Prostate gland (tissue), 1 donor: ENCODE data around the gene N4BP2L1.

ENCODE experiments used
- POLR2A ChIP-seq: fragments of 450-650 bp; IDR thresholded peaks from one replicate; pipeline ENCODE4 v1.6.1; 2016; ENCODE audit warnings: antibody characterized with exemption, mild to moderate bottlenecking
- POLR2AphosphoS5 ChIP-seq: sonication (generic); formaldehyde crosslinking; IDR thresholded peaks from one replicate; pipeline ENCODE4 v1.6.1; 2017; ENCODE audit warnings: antibody characterized with exemption

DNA sequence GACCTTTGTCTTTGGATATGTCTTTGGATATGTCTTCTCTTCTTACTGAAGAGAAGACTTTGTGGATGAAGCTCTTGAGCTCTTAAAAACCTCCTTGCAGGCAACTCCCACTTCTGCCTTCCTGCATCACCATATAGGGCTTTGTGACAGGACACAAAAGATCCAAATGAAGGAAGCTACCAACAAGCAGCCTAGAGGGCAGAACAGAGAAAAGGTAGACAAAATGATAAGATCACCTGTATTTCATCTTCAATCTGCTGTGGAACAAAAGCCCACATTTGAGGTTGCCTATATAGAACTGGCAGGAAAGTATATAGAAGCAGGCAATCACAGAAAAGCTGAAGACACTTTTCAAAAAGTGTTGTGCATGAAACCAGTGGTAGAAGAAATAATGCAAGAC is 42.5 kb downstream of the N4BP2L1 start:
- TF ChIP-seq POLR2AphosphoS5 (no peak), POLR2A (no peak)
